Subcutaneous abdominal adipose tissue (tissue), 5 donors: ENCODE results near the gene LYRM4.
A peak's percentile ranks its signal among the peaks of the same experiment; 100 is the strongest.

Experiments
- H3K27ac ChIP-seq: one replicate; pipeline ENCODE4 v1.7.0; 2013; ENCODE audit warnings: low read depth, mild to moderate bottlenecking, inconsistent platforms, low read length, moderate library complexity
- H3K27me3 ChIP-seq, 5 donors: one replicate each; pipeline ENCODE4 v1.7.0; 2013; ENCODE audit warnings: low read length in 5 of 5, inconsistent platforms in 1 of 5; ENCODE audit not compliant: control insufficient read depth in 5 of 5, insufficient read depth in 4 of 5
- H3K36me3 ChIP-seq, 5 donors: one replicate each; pipeline ENCODE4 v1.7.0; 2013; ENCODE audit warnings: low read length in 5 of 5; ENCODE audit not compliant: control insufficient read depth in 5 of 5, insufficient read depth in 5 of 5
- H3K4me1 ChIP-seq, 5 donors: one replicate each; pipeline ENCODE4 v1.7.0; 2013; ENCODE audit warnings: low read length in 5 of 5, mild to moderate bottlenecking in 3 of 5, moderate library complexity in 1 of 5; ENCODE audit not compliant: control insufficient read depth in 5 of 5, insufficient read depth in 5 of 5
- H3K4me3 ChIP-seq, 5 donors: one replicate each; pipeline ENCODE4 v1.7.0; 2013; ENCODE audit warnings: low read length in 5 of 5, low read depth in 1 of 5
- H3K9ac ChIP-seq, 5 donors: one replicate each; pipeline ENCODE4 v1.7.0; 2013; ENCODE audit warnings: low read length in 5 of 5, mild to moderate bottlenecking in 4 of 5, moderate library complexity in 3 of 5
- H3K9me3 ChIP-seq, 5 donors: one replicate each; pipeline ENCODE4 v1.7.0; 2013; ENCODE audit warnings: low read length in 5 of 5; ENCODE audit not compliant: control insufficient read depth in 5 of 5
- donor health status: healthy.
- donor health status: healthy.
- donor health status: healthy.
- donor health status: healthy.
- donor health status: healthy.

Gene LYRM4

DNA sequence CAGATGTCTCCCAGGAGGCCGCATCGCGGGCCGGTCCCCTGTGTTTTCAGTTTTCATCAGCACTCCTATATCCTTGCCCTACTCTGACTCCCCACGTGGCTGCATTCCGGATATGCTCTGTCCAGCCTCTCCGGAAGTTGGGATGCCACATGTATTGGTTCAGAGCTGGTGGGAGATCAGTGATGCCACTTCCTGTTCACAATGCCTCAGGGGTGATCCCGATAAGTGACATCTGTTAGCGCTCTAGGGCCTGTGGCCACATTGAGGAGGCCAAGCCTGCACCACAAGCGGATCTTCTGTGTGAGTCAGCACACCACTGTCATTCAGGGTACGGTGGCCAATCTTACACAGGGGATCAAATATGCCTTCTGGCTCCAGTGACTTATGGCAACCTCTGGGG is 117.8 kb downstream of the LYRM4 start:
- peaks cover 0 to 4% (median 0%) of the 10 kb centered on the region in 5 donors for H3K9me3 ChIP-seq
- peaks cover 0 to 3% (median 0%) of the 10 kb centered on the region in 5 donors for H3K4me1 ChIP-seq
- H3K27me3 ChIP-seq: no peaks in the 10 kb centered on the region
- H3K9ac ChIP-seq: no peak overlapping the region
- H3K27ac ChIP-seq: no peak overlapping the region
- H3K4me3 ChIP-seq: no peak overlapping the region
- no peaks in the 10 kb centered on the region for H3K36me3 ChIP-seq

- Histone ChIP-seq H3K36me3 (no peaks in the 10 kb centered on the region), H3K9me3 (peaks cover 0 to 4% (median 0%) of the 10 kb centered on the region in 5 donors), H3K4me1 (peaks cover 0 to 3% (median 0%) of the 10 kb centered on the region in 5 donors), H3K9ac (no peak overlapping the region), H3K27me3 (no peaks in the 10 kb centered on the region), H3K27ac (no peak overlapping the region), H3K4me3 (no peak overlapping the region)
Observed at GRCh38 chr6:5142131-5142530, 118.6 kb downstream of the LYRM4 start.

- Histone ChIP-seq H3K9me3 (peaks cover 0 to 4% (median 0%) of the 10 kb centered on the region in 5 donors), H3K27me3 (no peaks in the 10 kb centered on the region), H3K36me3 (no peaks in the 10 kb centered on the region), H3K4me3 (peak overlapping the region in 1 of 5 donors; percentile 37), H3K27ac (no peak overlapping the region), H3K4me1 (peaks cover 0 to 3% (median 0%) of the 10 kb centered on the region in 5 donors), H3K9ac (no peak overlapping the region)
Observed at GRCh38 chr6:5141046-5141445, 119.7 kb downstream of the LYRM4 start.

DNA sequence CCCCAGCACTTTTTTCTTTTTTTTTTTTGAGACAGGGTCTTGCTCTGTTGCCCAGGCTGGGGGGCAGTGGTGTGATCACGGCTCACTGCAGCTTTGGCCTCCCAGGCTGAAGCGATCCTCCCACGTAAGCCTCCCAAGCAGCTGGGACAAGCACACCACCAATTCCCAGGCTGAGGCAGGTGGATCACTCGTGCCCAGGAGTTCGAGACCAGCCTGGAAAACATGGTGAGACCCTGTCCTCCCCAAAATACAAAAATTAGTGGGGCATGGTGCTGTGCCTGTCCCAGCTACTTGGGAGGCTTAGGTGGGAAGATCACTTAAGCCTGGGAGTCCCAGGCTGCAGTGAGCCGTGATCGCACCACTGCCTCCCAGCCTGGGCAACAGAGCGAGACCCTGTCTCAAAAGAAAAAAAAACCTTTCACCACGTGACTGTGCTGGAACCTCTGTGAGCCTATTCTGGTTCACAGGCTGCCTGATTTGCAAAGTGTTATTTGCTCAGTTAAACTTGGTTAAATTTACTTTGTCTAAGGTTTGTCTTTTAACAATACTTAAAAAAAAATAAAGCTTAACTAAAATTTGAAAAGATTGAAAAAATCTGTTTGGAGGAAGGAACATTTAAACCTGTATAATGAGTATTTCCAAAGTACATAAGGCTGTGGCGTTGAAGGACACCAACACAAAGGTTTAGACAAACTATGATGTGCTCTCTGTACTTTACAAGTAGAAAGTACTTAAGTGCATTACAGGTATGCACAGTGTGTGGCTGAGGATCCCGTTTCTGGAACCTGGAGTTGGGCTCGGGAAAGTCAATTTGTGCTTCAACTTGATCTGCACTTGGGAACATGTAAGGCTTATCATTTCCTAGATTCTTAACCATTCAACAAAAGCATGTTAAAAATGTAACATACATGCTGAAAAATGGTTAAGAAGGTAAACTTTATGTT is 120.7 kb downstream of the LYRM4 start:
- Histone ChIP-seq H3K9me3 (peaks cover 0 to 4% (median 0%) of the 10 kb centered on the region in 5 donors), H3K27ac (no peak overlapping the region), H3K27me3 (no peaks in the 10 kb centered on the region), H3K4me1 (peaks cover 0 to 3% (median 0%) of the 10 kb centered on the region in 5 donors), H3K36me3 (no peaks in the 10 kb centered on the region), H3K4me3 (peak overlapping the region in 1 of 5 donors; percentile 37), H3K9ac (no peak overlapping the region)

GRCh38 chr6:5138995-5139827 is 121.5 kb downstream of the LYRM4 start:
- peaks cover 0 to 4% (median 0%) of the 10 kb centered on the region in 5 donors for H3K9me3 ChIP-seq
- peaks cover 0 to 3% (median 0%) of the 10 kb centered on the region in 5 donors for H3K4me1 ChIP-seq
- H3K27ac ChIP-seq: no peak overlapping the region
- no peaks in the 10 kb centered on the region for H3K27me3 ChIP-seq
- H3K36me3 ChIP-seq: no peaks in the 10 kb centered on the region
- H3K9ac ChIP-seq: no peak overlapping the region
- H3K4me3 ChIP-seq: no peak overlapping the region

GRCh38 chr6:5136851-5137250 is 123.9 kb downstream of the LYRM4 start:
- Histone ChIP-seq H3K9me3 (no peaks in the 10 kb centered on the region), H3K27ac (no peak overlapping the region), H3K4me1 (peaks cover 6 to 21% (median 16%) of the 10 kb centered on the region in 5 donors), H3K9ac (no peak overlapping the region), H3K4me3 (no peak overlapping the region), H3K27me3 (no peaks in the 10 kb centered on the region), H3K36me3 (no peaks in the 10 kb centered on the region)

DNA sequence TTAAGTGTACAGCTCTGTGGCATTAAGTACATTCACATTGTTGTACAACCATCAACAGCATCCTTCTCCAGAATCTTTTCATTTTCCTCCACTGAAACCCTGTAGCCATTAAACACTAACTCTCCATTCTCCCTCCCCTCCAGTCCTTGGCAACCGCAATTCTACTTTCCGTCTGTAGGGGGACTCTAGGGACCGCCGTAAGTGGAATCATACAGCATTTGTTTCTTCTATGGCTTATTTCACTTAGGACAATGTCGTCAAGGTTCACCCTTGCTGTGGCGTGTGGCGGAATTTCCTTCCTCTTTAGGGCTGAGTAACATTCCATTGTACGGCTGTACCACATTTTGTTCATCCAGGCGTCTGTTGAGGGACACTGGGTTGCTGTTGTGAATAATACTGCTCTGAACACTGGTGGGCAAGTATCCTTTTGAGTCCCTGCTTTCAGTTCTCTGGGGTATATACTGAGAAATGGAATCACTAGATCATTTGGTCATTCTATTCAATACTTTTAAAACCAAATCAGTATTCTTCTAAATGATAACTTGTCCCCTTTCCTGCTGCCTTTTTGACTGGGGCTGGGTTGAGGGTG is 124.9 kb downstream of the LYRM4 start:
- no peak overlapping the region for H3K27ac ChIP-seq
- no peaks in the 10 kb centered on the region for H3K27me3 ChIP-seq
- H3K36me3 ChIP-seq: no peaks in the 10 kb centered on the region
- peaks cover 6 to 25% (median 18%) of the 10 kb centered on the region in 5 donors for H3K4me1 ChIP-seq
- no peak overlapping the region for H3K4me3 ChIP-seq
- H3K9ac ChIP-seq: no peak overlapping the region
- H3K9me3 ChIP-seq: no peaks in the 10 kb centered on the region

DNA sequence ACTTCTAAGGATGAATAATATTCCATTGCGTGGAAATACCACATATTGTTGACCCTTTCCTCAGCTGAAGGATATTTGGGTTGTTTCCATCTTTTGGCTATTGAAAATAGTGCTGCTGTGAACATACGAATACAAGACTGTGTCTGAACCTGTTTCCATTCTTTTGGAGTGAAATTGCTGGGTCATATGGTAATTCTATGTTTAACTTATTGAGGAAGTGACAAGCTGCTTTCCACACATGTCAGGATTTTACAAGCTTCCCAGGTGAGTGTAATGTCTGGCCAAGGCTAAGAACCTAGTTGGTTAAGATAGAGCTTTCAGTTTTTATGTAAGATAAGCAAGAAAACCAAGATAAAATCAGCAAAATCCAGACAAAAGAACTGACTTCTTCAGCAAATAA is 126.8 kb downstream of the LYRM4 start:
- peak overlapping the region; percentile 85 for H3K27ac ChIP-seq
- no peaks in the 10 kb centered on the region for H3K9me3 ChIP-seq
- H3K36me3 ChIP-seq: no peaks in the 10 kb centered on the region
- H3K4me3 ChIP-seq: no peak overlapping the region
- no peaks in the 10 kb centered on the region for H3K27me3 ChIP-seq
- peaks cover 8 to 40% (median 32%) of the 10 kb centered on the region in 5 donors for H3K4me1 ChIP-seq
- no peak overlapping the region for H3K9ac ChIP-seq

DNA sequence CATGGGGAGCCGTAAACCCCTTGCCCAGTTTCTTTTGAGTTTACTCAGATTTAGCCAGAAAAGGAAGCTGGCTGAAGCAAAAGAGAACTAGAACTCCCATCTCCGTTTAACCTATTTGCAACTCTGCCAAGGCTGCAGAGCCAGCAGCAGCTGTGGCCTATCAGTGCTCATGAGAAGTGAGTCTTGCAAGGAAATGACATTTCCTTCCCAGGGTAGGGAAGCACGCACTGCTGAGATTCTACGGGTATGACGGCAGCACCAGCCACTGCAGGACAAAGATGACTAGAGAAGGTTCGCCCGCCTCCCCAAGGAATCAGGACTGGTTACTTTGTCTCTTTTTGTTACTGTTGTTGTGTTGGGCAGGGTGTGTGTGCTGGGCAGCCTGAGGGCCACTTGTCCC is 128.0 kb downstream of the LYRM4 start:
- Histone ChIP-seq H3K4me3 (peak overlapping the region; percentile 52 to 74 (median 64)), H3K27ac (peak overlapping the region; percentile 85), H3K36me3 (no peaks in the 10 kb centered on the region), H3K27me3 (no peaks in the 10 kb centered on the region), H3K4me1 (peaks cover 14 to 49% (median 36%) of the 10 kb centered on the region in 5 donors), H3K9me3 (no peaks in the 10 kb centered on the region), H3K9ac (peak overlapping the region; percentile 44 to 64 (median 54))
